Mucosa of gallbladder (tissue), 1 donor: ENCODE data around the gene RAE1. TPM values are rescaled to one million over a fixed set of nuclear protein-coding genes. Genes with fewer than 3 reads are reported as not detected.
"Not testable (repeated sequence)": the region's sequence is repeated elsewhere in the genome, so short reads cannot be mapped to it uniquely, and the experiment has no call there.

Experiments
- DNase-seq: peaks from one replicate; pipeline ENCODE4 v3.0.0-alpha.2; 2020; ENCODE audit warnings: low spot score
- total RNA-seq: library from RNA; stranded (reverse); gene quantifications from one replicate; pipeline ENCODE4 v1.2.1, GENCODE V29; 2021
- donor health status: DM: no; HTN: no; CAD: no.

Gene RAE1
- total RNA-seq, 1 donor from 2014 or later, result 20.9 TPM

DNA sequence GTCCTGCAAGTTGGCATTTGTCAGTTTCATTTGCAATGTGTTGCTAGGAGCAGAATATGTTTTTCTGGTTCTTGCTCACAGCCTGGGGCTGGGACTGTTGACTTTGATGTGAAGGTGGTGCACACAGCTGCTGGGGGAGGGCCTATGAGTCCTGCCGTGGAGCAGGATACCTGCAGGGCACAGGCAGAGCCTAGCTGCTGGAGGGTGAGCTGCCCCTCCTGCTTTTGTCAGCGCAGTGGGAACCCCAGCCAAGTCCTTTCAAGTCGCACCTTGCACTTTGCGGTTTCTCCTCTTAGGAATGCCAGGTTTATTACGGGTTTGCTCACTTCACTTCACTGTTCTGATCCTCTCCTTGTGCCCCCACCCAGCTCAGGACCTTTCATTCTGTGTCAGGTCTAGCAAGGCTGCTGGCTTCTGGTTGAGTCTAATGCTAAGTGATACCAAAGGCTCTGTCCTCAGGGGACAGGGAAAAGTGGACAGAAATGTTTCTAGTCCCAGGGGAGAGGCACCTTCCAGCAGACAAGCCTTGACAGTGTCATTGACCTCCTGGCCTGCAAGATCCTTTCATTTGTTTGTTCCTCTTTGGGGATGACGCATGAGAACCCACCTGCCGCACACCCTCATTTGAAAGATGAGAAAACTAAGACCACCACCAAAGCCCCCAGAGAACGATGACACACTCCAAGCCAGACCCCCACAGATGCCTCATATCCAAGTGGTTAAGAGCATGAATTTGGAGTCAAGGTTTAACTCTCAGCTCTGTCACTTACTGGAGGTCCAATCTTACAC is 24.2 kb upstream of the RAE1 start:
- peak; percentile 6 for DNase-seq

DNA sequence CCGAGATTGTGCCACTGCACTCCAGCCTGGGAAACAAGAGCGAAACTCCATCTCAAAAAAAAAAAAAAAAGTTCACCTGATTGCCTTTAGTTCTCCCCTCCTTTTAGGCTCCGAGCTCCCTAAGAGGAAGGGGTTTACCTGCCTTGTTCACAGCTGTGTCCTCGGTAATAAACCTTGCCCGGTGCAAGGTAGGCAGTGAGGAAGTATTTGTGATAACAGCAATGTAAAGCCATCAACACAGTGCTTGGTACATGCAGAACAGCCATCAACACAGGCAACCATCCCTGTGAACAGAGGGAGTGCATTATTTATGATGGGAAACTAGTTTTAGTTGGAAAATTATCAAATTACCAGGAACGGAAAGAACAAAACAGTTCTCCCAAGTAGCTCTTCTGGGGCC is 23.2 kb upstream of the RAE1 start:
- no peak for DNase-seq

DNA sequence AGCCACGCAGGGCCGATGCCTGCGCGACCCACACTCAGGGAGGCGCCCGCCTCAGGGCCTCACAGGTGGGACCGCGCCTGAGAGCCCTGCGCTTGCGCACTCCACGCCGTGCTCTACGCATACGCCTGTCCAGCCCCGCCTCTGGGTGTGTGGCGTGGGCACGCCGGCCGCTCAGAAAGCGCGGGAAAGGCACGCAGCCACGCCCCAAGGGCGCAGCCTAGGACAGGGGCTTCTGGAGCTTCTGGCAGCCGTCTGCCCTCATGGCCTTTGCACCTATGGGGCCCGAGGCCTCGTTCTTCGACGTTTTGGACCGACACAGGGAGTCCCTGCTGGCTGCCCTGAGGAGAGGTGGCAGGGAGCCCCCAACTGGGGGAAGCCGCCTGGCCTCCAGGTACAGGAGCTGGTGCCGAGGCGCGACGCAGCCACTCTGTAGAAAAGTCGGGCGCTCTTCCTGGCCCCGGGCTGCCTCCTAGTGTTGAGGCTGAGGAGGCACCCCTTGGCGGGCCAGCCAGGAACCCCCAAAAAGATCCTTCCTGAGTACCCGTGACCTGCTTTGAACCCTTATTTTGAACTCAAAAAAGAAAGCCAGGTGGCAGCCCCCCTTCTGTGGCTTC is 21.3 kb upstream of the RAE1 start, which contains the start of gene SPO11:
TSS of gene SPO11 (plus strand) at position 196 of the 614 bp plus-strand sequence. CDS start at position 261, 65 bp downstream.
- peak; percentile 8 for DNase-seq

DNA sequence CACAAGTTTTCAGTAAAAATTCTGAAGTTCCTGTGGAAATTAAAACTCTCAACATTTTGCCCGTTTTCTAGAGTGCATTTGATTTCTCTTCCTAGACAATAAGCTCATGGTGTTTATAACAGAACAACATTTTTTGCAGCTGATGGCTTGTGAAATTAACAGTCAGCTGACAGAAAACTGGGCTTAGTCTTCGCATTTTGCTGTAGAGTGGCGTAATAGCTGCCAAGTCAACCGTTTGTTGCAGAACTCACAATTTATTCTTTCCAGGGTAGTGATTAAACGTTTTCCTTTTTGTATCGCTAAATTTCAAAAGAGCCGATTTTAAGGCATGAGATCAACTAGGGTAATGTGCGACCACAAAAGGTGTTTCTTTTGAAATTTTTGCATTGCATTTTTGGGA is 20.1 kb upstream of the RAE1 start:
- no peak for DNase-seq

DNA sequence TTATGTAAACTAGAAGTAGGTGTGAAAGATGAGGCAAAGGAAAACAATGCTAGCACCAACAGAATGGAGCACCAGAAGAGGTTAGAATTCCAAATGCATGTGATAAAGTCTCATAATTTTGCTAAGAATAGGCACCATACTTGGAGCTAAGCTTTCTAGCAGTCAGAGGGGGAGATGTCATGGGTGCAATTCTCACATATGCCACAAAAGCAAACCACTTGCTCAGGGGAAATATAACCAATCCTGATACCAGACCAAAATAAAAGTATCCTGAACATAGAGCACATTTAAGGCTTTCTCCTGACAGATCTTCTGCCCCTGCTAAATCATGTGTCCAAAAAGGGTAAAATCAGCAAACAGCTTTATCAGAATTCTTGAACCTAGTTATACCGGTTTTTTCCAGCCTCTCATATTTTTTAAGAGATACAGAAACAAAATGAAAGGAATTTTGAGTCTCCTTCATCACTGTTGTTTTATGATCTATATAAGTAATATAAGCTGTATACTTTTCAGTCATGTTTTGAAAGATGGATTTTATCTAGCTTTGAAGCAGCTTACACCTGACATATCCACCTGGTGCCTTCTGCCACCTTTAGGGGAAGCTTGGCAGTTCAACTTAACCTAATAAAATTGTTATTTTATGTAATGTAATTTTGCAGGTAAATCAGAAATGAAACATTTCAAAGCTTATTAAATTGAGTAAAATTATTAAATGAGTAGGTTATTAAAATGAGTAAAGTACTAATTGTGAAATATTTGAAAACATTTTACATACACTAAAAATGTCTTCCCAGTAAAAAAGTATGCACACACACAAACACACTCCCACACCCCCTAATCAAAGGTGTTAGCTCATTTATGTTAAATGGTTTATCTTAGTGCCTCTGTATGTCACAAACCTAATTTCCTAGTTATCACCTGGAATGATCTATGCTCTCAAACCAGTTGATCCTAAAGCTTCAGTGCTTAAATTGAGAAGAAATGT is 18.7 kb upstream of the RAE1 start:
- no peak for DNase-seq

DNA sequence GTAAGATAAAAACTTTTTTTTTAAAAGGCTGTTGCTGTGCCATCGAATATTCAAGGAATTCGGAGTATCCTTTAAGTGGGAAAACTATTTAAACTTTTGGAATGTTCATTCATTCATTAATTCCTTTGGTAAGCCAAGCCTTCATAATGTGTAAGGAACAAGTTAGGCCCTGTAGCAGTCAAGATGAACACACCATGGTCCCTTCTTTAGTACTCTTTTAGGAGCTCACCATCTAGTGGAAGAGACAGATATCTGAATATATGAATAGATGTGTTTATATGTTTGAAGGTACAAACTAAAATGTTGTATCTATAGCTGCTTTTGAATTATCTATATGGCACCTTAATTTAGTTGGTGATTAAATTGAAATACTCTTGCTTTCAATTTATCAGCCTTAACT is 15.7 kb upstream of the RAE1 start:
- no peak for DNase-seq

DNA sequence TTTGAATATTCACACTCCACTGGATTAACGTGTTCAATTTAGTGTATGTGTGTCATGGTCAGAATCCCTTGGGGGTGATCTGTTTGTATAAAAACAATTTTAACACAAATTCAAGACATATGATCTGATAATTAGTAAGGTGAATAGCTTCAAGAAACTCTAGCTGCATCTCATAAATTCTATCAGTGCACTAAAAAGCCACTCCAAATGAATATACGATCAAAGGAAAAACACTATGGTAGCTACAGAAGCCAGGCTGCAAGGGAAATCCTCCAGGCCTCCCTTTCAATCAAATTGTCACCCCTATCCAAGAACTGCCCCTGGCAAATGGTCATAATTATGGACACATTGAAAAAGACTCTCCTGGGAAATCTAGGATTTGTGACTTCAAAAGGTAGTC is 9.4 kb upstream of the RAE1 start:
- no peak for DNase-seq

DNA sequence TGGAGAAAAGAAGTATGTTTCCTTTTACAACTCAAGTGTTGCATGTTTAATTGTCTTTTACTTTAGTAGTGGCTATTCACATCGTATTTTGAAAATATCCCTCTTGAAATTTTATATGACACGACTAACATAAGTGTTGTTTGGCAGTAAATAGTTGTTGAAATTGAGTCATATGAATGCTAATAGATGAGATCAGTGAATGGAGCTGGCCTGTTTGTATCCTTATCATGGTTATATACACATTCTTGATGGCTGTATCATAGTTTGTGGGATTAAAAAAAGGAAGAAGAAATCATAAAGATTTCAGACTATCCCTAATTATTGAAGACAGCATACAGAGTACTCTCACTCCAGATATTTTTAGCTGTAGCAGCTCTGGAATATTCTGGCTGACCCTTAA is 8.2 kb upstream of the RAE1 start:
- DNase-seq, result no peak

DNA sequence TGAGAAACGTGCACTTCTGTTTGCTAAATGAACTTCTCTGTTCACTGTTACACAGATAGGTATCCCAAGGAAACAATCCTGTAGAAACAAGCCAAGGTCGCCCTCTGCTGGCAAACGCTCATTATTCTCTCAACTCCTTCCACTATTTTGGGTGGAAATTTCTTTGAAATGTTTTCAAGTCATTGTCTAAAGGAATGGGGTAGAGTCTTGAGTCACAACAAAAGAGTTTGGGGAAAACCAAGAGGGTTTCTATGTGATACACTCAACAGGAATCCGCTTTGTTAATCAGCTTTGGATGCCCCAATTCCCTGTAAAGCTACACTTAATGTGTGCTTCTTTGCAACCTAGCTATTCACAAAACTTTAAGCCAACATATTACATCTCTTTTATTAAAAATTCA is 4.6 kb upstream of the RAE1 start:
- DNase-seq, result peak; percentile 75

DNA sequence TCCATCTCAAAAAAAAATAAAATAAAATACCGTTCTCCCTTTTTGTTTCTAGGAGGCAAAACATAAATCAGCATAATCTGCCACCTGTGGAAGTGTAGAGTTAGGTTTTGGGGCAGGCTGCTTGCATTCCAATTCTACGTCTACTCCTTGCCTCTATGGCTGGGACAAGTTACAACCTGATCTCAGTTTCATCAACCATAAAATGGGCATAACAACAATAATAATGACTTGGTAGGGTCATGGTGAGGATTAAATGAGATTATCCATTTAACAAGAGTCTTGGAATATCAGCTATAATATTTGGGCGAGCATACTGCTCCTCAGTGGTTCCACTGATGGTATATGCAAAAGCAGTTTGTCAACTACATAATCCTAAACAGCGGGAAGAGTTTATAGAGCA is 3.7 kb upstream of the RAE1 start:
- no peak for DNase-seq

DNA sequence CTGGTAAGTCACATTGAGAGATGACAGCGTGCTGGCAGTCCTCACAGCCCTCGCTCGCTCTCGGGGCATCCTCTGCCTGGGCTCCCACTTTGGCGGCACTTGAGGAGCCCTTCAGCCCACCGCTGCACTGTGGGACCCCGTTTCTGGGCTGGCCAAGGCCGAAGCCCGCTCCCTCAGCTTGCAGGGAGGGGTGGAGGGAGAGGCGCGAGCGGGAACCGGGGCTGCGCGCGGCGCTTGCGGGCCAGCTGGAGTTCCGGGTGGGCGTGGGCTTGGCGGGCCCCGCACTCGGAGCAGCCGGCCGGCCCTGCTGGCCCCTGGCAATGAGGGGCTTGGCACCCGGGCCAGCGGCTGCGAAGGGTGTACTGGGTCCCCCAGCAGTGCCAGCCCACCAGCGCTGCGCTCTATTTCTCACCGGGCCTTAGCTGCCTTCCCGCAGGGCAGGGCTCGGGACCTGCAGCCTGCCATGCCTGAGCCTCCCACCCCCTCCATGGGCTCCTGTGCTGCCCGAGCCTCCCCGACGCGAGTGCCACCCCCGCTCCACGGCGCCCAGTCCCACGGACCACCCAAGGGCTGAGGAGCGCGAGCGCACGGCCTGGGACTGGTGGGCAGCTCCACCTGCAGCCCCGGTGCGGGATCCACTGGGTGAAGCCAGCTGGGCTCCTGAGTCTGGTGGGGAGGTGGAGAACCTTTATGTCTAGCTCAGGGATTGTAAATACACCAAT is 2.7 kb upstream of the RAE1 start:
- DNase-seq, result not testable (repeated sequence)

DNA sequence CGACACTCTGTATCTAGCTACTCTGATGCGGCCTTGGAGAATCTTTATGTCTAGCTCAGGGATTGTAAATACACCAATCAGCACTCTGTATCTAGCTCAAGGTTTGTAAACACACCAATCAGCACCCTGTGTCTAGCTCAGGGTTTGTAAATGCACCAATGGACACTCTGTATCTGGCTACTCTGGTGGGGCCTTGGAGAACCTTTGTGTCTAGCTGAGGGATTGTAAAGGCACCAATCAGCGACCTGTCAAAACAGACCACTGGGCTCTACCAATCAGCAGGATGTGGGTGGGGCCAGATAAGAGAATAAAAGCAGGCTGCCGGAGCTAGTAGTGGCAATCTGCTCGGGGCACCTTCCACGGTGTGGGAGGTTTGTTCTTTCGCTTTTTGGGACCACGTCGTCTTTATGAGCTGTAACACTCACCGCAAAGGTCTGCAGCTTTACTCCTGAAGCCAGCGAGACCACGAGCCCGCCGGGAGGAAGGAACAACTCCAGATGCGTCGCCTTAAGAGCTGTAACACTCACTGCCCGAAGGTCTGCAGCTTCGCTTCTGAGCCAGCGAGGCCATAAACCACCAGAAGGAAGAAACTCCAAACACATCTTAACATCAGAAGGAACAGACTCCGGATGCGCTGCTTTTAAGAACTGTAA is 2.0 kb upstream of the RAE1 start:
- not testable (repeated sequence) for DNase-seq

DNA sequence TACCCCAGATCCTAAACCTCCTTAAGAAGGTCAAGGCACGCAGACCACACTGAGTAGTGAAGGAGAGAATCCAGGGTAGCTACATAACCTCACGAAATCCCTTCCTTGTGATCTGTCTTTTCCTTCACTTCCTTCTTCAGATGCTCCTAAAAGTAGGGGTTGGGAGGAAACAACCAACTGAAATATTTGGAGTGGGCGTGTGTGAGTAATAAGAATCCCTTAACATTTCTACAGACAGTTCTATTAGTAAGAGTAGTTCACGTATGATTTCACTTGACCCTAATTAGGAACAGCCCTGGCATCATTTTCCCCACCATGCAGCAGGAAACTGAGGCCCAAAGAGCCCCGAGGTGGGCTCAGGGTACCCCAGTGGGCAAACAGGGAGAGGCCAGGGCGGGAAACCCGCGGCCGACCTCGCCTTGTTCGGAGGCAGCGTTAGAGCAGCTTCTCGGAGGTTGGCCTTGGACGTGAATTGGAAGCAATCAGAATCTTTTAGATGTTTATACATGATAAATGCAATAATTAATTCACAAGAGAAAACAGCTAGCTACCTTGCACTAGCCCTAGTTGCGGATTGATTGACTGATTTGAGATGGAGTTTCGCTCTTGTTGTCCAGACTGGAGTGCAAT is 859 bp upstream of the RAE1 start:
- DNase-seq, result no peak

DNA sequence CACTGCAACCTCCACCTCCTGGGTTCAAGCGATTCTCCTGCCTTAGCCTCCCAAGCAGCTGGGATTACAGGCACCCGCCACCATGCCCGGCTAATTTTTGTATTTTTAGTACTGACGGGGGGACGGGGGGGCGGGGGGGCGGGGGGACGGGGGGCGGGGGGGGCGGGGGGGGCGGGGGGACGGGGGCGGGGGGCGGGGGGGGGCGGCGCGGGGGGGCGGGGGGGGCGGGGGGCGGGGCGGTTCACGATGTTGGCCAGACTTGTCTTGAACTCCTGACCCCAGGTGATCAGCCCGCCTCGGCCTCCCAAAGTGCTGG is 371 bp upstream of the RAE1 start:
- not testable (repeated sequence) for DNase-seq

DNA sequence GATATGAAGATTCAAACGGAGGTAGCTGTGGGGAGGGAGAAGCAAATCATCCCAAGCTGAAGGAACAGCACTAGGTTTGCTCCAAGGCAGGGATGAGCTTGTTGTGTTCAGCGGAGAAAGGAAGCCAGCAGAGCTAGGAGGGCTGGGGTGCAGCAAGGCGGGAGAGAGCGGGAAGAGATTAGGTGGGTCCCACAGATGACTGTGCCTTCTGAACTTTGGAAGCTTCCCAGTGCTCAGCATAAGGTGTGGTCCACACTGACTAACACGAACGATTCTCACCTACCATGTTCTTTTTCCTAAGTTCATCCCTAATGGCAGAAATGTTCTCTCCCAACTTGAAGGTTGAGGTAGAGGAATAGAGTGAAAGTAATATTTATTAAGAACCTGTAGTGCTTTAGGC is 1.2 kb downstream of the RAE1 start:
- DNase-seq, result no peak

DNA sequence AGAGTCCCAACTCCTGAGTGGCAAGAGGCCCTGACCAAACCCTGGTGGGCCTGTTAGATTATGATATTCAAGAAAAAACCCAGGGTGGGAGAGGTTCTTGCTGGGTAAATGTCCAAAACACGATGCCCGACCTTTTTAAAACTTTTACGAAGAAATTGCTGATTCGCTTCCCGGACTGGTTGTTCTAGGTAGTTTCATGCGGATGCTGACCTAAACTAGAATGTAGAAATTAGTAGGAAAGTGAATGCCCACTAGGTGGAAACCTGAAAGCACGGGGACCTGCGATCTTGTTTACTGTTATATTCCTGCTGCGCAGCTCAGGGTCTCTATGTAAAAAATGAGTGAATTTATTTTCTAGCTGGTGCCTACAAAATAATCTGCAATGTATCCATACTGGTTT is 2.3 kb downstream of the RAE1 start:
- no peak for DNase-seq

DNA sequence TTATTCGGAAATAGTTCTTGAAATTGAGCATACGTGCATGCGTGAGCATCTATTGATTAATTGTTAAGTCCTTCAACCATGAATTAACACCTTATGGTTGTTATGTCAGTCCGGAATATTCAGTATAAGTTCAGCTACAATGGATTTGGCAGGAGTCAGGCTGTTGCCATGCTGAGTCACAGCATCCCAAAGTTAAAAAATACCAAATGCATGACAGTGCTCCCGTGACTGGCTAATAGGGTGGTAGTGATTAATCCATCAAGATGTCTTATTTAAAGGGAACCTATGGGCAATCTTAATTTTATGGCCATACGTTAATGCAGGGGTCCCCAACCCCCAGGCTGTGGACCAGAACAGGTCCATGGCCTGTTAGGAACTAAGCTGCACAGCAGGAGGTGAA is 10.5 kb downstream of the RAE1 start:
- DNase-seq, result no peak

DNA sequence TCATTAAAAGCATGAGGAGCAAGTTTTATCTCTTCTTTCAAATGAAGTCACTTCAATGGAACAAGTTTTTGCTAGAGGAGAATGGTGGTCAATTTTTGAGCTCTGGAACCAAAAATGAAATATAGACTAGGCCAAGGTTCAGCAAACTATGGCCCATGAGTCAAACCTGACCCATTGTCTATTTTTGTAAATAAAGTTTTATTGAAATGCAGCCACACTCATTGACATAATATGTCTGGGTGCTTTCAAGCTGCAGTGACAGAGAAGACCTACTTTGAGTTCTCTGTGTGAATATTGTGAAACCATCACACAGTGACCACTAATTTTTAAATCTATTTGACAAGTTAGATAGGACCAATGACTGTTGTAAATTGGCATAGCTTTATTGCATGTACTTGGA is 13.4 kb downstream of the RAE1 start:
- DNase-seq, result no peak

DNA sequence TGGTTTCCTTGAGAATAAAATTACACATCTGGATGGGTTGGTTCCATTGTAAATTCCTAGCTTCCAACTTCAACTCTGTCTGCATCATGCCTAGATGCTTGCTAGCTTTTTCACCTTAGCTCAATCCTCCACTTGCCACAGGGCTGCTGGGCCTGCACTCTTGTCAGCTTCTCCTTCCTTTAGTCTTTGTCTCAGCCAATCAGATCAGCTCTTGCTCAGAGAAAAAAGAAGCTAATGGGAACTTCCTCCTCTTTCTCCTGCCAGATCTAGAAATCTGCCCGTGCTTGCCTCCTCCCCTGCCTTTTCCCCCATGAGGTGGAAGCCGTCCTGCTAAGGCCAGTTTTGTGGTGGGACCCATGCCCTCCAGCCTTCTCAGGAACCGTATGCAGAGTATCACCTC is 18.5 kb downstream of the RAE1 start:
- DNase-seq, result no peak

DNA sequence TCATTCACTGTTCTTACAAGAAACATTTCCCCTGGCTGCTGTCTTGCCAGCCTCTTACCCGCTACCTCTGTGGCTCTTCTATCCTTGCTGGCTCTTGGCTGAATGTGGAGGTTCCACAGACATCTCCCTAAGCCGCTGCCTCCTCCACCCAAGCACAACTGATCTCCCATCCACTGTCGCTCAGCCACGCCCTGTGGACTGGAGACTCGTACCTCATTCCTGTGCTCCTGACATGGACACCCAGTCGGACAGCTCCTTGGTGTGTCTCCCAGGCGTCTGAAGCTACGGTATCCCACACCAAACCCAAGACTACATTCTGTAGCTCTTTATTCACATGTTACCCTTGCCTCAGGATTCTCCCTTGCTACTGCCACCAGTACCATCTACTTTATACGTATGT is 19.3 kb downstream of the RAE1 start:
- DNase-seq, result no peak

DNA sequence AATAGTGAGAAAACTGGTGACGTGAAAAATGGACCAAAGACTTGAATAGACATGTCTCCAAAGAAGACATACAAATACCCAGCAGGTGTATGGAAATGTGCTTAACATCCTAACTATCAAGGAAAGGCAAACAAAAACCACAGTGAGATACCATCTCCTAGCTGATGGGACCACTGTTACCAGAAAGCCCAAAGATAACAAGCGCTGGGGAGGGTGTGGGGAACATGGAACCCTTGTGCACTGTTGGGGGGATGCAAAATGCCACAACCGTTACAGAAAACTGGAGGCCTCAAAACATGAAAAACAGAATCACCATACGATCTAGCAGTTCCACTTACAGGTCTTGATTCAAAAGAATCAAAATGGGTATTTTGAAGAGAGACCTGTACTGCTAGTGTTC is 20.3 kb downstream of the RAE1 start:
- no peak for DNase-seq
